Psoas muscle (tissue), 8 donors: Measurements from ENCODE around the gene MT1F. TPM values are rescaled to one million over a fixed set of nuclear protein-coding genes. Genes with fewer than 3 reads are reported as not detected.

Source experiments
- ATAC-seq, 4 donors: fragments of 200-7000 bp; cut with Tn5 transposase; one replicate each; pipeline ENCODE4 v1.9.1; 2020; ENCODE audit warnings: moderate library complexity in 3 of 4, mild to moderate bottlenecking in 2 of 4
- DNase-seq, 2 donors: peaks; one replicate each; pipeline ENCODE4 v3.0.0-alpha.2; 2020
- H3K27ac ChIP-seq: fragments of 200-600 bp; one replicate; pipeline ENCODE4 v1.8.0; 2022
- H3K27me3 ChIP-seq, 3 donors: fragments of 200-600 bp in 1 of 3; one replicate each; pipeline versions ENCODE4 v1.6.1 to v1.8.0; 2013 to 2022; ENCODE audit warnings: low read length in 2 of 3, mild to moderate bottlenecking in 2 of 3, moderate library complexity in 1 of 3; ENCODE audit not compliant: insufficient read depth in 3 of 3
- H3K36me3 ChIP-seq, 2 donors: fragments of 200-600 bp in 1 of 2; one replicate each; pipeline versions ENCODE4 v1.6.1 to v1.8.0; 2013 to 2022; ENCODE audit warnings: low read depth in 1 of 2, mild to moderate bottlenecking in 1 of 2, moderate library complexity in 1 of 2; ENCODE audit not compliant: insufficient read depth in 1 of 2
- H3K4me1 ChIP-seq: fragments of 200-600 bp; one replicate; pipeline ENCODE4 v1.8.0; 2022
- H3K4me3 ChIP-seq: fragments of 200-600 bp; one replicate; pipeline ENCODE4 v1.8.0; 2022; ENCODE audit warnings: mild to moderate bottlenecking
- H3K9me3 ChIP-seq: fragments of 200-600 bp; one replicate; pipeline ENCODE4 v1.8.0; 2022
- WGBS, 3 donors: extraction: QIAGEN DNeasy Blood & Tissue Kit; methylation state at CpG; one replicate each; pipeline versions ENCODE4 v1.1.6 to v1.1.7; 2013; 5-methylcytosine and 5-hydroxymethylcytosine counted together
- intact Hi-C, 2 donors: fragments of 100-400 bp; cut with DNase I; formaldehyde crosslinking; loops; one replicate each; pipeline versions ENCODE4 v1.11.0 to v1.14.2; 2022
- polyA plus RNA-seq, 3 donors: library from polyadenylated mRNA; stranded (reverse); fragments of 200-250 nt; gene quantifications; one replicate each; pipeline ENCODE4 v1.2.3, GENCODE V29; 2013
- total RNA-seq, 4 donors: library from RNA; stranded (reverse); fragmentation: NEBNext Ultra II Directional in 2 of 4; extraction: Animal tissue kit (Norgen Biotek cat#: 25700) in 2 of 4; gene quantifications; one replicate each; pipeline versions ENCODE4 v1.2.1 to v1.2.4, GENCODE V29; 2021 to 2023
- TF ChIP-seq, protein P1 (sequence below): fragments of 200-600 bp; IDR thresholded peaks from one replicate; pipeline ENCODE4 v1.8.0; 2022; ENCODE audit warnings: antibody characterized with exemption
- donor health status: healthy with polysubstance abuse.
- donor health status: DM: no; HTN: no; CAD: no; lungs with moderate emphysema.
- donor health status: Bipolar disorder and iron deficiency.
- donor health status: healthy.
- donor health status: DM: yes; HTN: yes; CAD: no.
- donor health status: DM: no; HTN: no; CAD: no.
- donor health status: DM: no; HTN: no; CAD: no.
- donor health status: DM: yes; HTN: yes; CAD: no.

MT1F gene
- total and polyA plus RNA-seq, 7 donors, result 0.73 to 3.2 (median 1.2) TPM; not detected in 1

DNA sequence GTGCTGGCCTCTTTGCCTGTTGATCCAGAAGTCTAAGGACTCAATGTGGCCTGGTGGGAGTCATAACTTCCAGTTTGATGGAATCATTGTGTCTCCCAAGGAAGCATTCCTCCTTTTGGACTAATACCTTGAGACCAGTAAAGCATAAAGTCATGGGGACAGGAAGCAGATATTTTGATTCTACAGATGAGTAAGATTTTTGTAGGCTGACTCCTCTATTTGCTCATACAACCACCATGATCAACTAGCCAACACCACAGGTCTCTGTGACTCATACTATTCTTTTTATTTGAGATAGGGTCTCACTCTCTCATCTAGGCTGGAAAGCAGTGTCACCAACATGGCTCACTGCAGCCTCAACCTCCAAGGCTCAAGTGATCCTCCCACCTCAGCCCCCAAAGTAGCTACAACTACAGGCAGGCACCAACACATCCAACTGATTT is 43.2 kb upstream of the MT1F start:
- H3K27me3 ChIP-seq, result no peaks in the 10 kb centered on the region
- intact Hi-C loops, result no loop called here
- no peak overlapping the region for H3K4me3 ChIP-seq
- H3K36me3 ChIP-seq, result no peaks in the 10 kb centered on the region
- ATAC-seq (no peak), DNase-seq (no peak)
- TF ChIP-seq, protein P1, sequence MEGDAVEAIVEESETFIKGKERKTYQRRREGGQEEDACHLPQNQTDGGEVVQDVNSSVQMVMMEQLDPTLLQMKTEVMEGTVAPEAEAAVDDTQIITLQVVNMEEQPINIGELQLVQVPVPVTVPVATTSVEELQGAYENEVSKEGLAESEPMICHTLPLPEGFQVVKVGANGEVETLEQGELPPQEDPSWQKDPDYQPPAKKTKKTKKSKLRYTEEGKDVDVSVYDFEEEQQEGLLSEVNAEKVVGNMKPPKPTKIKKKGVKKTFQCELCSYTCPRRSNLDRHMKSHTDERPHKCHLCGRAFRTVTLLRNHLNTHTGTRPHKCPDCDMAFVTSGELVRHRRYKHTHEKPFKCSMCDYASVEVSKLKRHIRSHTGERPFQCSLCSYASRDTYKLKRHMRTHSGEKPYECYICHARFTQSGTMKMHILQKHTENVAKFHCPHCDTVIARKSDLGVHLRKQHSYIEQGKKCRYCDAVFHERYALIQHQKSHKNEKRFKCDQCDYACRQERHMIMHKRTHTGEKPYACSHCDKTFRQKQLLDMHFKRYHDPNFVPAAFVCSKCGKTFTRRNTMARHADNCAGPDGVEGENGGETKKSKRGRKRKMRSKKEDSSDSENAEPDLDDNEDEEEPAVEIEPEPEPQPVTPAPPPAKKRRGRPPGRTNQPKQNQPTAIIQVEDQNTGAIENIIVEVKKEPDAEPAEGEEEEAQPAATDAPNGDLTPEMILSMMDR, result no peak
- H3K27ac ChIP-seq, result no peak overlapping the region
- no peaks in the 10 kb centered on the region for H3K9me3 ChIP-seq
- H3K4me1 ChIP-seq, result peaks cover 33% of the 10 kb centered on the region

- 94 to 98% (median 98%) methylated on average over 3 of the region's 3 CpGs for WGBS, 3 donors
Measured at GRCh38 chr16:56615353-56615752, 42.4 kb upstream of the MT1F start.

GRCh38 chr16:56616608-56617211 is 41.0 kb upstream of the MT1F start:
- 53 to 63% (median 61%) methylated on average over 20 to 23 of the region's 23 CpGs for WGBS, 3 donors
- no peaks in the 10 kb centered on the region for H3K27me3 ChIP-seq
- peak overlapping the region; percentile 64 for H3K4me3 ChIP-seq
- no peaks in the 10 kb centered on the region for H3K9me3 ChIP-seq
- intact Hi-C loops, result no loop called here
- H3K27ac ChIP-seq, result peak overlapping the region; percentile 75
- no peaks in the 10 kb centered on the region for H3K36me3 ChIP-seq
- no peak for DNase-seq
- peak; percentile 4 to 20 (median 11) for ATAC-seq
- peaks cover 12% of the 10 kb centered on the region for H3K4me1 ChIP-seq
- TF ChIP-seq, protein P1, result no peak

More at GRCh38 chr16:56615353-56615752, 42.4 kb upstream of the MT1F start:
- ATAC-seq, result no peak
- DNase-seq, result no peak
- Histone ChIP-seq H3K9me3 (no peaks in the 10 kb centered on the region), H3K4me3 (no peak overlapping the region), H3K27me3 (no peaks in the 10 kb centered on the region), H3K4me1 (peaks cover 26% of the 10 kb centered on the region), H3K27ac (no peak overlapping the region), H3K36me3 (no peaks in the 10 kb centered on the region)
- intact Hi-C loops, result no loop called here
- TF ChIP-seq, protein P1, result no peak

- intact Hi-C loops, result no loop called here
- DNase-seq, result peak; percentile 89 to 91
- no peaks in the 10 kb centered on the region for H3K9me3 ChIP-seq
- H3K27ac ChIP-seq, result peak overlapping the region; percentile 75
- no peaks in the 10 kb centered on the region for H3K36me3 ChIP-seq
- TF ChIP-seq, protein P1, result no peak
- WGBS, 3 donors, result 2 to 3% (median 3%) methylated on average over 30 to 41 of the region's 41 CpGs
- H3K27me3 ChIP-seq, result no peaks in the 10 kb centered on the region
- peak; percentile 91 to 96 (median 94) for ATAC-seq
- peaks cover 7% of the 10 kb centered on the region for H3K4me1 ChIP-seq
- H3K4me3 ChIP-seq, result peak overlapping the region; percentile 64
Measured at GRCh38 chr16:56617212-56618085, 40.3 kb upstream of the MT1F start.
